CD4-positive, alpha-beta T cell treated with Interleukin-6 for 4 hours (primary cell): Measurements from ENCODE around the gene NFIB.

Source experiments
- DNase-seq: peaks from one replicate; pipeline ENCODE4 v3.0.0-alpha.2; 2020; ENCODE audit warnings: mixed read lengths

Gene NFIB

GRCh38 chr9:14318934-14319580 lies 5.1 kb upstream of the NFIB start:
- DNase-seq: no peak

- no peak for DNase-seq
Measured at GRCh38 chr9:14318361-14318760, 4.4 kb upstream of the NFIB start.

- DNase-seq: no peak
Measured at GRCh38 chr9:14317667-14318320, 3.9 kb upstream of the NFIB start.

GRCh38 chr9:14316602-14317300 lies 2.8 kb upstream of the NFIB start:
- DNase-seq: no peak

GRCh38 chr9:14315875-14316601 lies 2.1 kb upstream of the NFIB start:
- DNase-seq: no peak

- peak; percentile 22 for DNase-seq
Measured at GRCh38 chr9:14314929-14315874, 1.3 kb upstream of the NFIB start.

- DNase-seq: no peak
Measured at GRCh38 chr9:14314424-14314928, 535 bp upstream of the NFIB start.

GRCh38 chr9:14313378-14313940 lies 482 bp downstream of the NFIB start:
- no peak for DNase-seq

- DNase-seq: no peak
Measured at GRCh38 chr9:14312719-14313377, 1.1 kb downstream of the NFIB start.

GRCh38 chr9:14311956-14312685 lies 1.8 kb downstream of the NFIB start:
- DNase-seq: no peak

- DNase-seq: no peak
Measured at GRCh38 chr9:14311171-14311949, 2.6 kb downstream of the NFIB start.

GRCh38 chr9:14310311-14310710 lies 3.6 kb downstream of the NFIB start:
- DNase-seq: no peak

- no peak for DNase-seq
Measured at GRCh38 chr9:14309403-14309802, 4.5 kb downstream of the NFIB start.

- DNase-seq: no peak
Measured at GRCh38 chr9:14308853-14309145, 5.1 kb downstream of the NFIB start.

- no peak for DNase-seq
Measured at GRCh38 chr9:14307989-14308852, 5.7 kb downstream of the NFIB start.

GRCh38 chr9:14306672-14307660 lies 7.0 kb downstream of the NFIB start:
- DNase-seq: no peak

GRCh38 chr9:14306188-14306587 lies 7.8 kb downstream of the NFIB start:
- DNase-seq: no peak

- DNase-seq: no peak
Measured at GRCh38 chr9:14304259-14304658, 9.7 kb downstream of the NFIB start.
